ENCODE data around the gene ZNF628.
A peak's percentile ranks its signal among the peaks of the same experiment; 100 is the strongest.

Gene ZNF628

DNA sequence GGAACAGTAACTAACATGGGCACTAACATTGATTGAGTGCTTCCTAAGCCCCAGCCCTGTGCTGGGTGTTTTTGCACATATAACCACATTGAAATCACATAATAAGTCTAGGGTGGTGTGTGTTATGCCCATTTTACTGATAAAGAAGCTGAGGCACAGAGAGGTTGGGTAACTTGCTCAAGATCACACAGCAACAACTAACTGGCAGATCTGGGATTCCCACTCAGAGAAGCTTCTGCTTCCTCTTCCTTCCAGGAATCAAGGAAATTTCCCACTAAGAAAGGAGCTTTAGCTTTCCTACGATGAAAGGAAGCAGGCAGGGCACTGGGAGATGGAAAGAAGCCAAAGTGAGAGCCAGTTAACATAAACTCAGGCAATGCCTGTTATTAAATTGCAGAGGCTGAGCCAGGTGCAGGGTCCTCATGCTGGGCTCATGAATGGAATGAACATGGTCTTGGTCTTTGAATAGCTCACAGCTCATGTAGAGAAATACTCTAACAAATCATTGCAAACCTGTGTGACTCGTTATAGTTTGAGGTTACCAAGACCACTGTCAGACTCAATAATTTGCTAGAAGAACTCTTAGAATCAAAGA, 21.9 kb downstream of the ZNF628 start:
- in situ Hi-C loops (cut with MboI; ENCODE audit: low pct_unique_long_range_greater_than_20kb, low sequenced_read_pairs, unreplicated experiment): no loop called here
- TF ChIP-seq, protein P1, sequence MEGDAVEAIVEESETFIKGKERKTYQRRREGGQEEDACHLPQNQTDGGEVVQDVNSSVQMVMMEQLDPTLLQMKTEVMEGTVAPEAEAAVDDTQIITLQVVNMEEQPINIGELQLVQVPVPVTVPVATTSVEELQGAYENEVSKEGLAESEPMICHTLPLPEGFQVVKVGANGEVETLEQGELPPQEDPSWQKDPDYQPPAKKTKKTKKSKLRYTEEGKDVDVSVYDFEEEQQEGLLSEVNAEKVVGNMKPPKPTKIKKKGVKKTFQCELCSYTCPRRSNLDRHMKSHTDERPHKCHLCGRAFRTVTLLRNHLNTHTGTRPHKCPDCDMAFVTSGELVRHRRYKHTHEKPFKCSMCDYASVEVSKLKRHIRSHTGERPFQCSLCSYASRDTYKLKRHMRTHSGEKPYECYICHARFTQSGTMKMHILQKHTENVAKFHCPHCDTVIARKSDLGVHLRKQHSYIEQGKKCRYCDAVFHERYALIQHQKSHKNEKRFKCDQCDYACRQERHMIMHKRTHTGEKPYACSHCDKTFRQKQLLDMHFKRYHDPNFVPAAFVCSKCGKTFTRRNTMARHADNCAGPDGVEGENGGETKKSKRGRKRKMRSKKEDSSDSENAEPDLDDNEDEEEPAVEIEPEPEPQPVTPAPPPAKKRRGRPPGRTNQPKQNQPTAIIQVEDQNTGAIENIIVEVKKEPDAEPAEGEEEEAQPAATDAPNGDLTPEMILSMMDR (IDR thresholded peaks at IDR 0.05; ENCODE audit: extremely low read depth, insufficient read depth, missing control alignments): no peak
- no peak for DNase-seq (ENCODE audit: low spot score)

DNA sequence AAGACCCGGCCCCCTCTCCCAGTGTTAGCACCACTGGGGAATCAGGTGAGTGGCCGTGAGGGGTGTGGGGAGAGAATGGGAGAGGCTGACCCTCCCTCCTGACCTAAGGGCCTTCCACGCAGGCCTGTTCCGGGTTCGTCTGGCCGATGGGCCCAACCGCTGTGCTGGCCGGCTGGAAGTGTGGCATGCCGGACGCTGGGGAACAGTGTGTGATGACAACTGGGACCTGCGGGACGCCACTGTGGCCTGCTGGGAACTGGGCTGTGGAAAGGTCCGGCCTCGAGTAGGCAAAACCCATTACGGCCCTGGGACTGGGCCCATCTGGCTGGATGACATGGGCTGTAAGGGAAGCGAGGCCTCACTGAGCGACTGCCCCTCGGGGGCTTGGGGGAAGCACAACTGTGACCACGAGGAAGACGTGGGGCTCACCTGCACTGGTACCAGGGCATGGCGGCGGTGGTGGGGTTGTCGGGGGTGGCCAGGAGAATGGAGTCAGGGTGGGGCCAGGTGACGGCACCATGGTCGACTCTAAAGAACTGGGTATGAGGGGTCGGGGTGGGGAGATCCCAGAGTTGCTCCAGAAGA, 24.0 kb downstream of the ZNF628 start:
- in situ Hi-C loops (cut with MboI; ENCODE audit: low pct_unique_long_range_greater_than_20kb, low sequenced_read_pairs, unreplicated experiment): no loop called here
- TF ChIP-seq, protein P1 (IDR thresholded peaks at IDR 0.05; ENCODE audit: extremely low read depth, insufficient read depth, missing control alignments): no peak
- DNase-seq (ENCODE audit: low spot score): no peak

DNA sequence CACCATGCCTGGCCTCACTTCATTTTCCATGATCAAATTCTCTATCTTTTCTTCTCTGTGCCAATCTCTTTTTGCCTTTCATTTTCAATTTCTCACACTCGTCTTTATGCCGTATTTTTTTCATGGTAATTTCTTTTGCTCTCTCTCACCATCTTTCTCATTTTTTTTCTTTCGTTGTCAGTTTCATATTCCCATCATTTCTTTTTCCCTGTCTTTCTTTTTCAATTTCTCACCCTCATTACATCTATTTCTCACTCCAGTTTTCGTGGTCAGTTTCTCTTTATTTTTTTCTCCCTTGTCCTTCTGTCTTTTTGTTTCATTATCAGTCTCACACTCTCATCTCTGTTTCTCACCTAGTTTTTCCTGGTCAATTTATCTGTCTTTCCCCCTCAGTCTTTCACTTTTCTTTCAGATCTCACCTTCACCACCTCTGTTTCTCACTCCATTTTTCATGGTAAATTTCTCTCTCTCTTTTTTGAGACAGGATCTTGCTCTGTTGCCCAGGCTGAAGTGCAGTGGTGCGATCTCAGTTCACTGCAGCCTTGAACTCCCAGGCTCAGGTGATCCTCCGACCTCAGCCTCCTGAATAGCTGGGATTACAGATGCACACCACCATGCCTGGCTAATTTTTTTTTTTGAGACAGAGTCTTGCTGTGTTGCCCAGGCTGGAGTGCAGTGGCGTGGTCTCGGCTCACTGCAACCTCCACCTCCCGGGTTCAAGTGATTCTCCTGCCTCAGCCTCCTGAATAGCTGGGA, 26.0 kb downstream of the ZNF628 start:
- in situ Hi-C loops (cut with MboI; ENCODE audit: low pct_unique_long_range_greater_than_20kb, low sequenced_read_pairs, unreplicated experiment): no loop called here
- no peak for DNase-seq (ENCODE audit: low spot score)

DNA sequence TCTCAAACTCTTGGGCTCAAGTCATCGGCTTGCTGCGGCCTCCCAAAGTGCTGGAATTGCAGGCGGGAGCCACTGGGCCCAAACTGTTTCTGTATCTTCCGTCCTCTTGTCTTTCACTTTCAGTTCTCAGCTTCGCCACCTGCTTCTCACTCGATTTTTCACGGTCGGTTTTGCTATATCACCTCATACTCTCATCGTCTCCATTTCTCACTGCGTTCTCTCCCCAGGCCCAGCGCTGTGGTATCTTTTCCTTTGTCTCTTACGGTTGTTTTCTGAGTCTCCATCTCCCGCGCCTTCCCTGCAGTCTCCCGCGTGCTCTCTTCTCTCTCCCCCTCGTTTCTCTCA, 26.7 kb downstream of the ZNF628 start:
- DNase-seq (ENCODE audit: low spot score): no peak
- TF ChIP-seq, protein P1 (IDR thresholded peaks at IDR 0.05; ENCODE audit: extremely low read depth, insufficient read depth, missing control alignments): no peak
- in situ Hi-C loops (cut with MboI; ENCODE audit: low pct_unique_long_range_greater_than_20kb, low sequenced_read_pairs, unreplicated experiment): no loop called here

More for the DNA sequence above, 26.0 kb downstream of the ZNF628 start:
- TF ChIP-seq, protein P1 (IDR thresholded peaks at IDR 0.05; ENCODE audit: extremely low read depth, insufficient read depth, missing control alignments): no peak

DNA sequence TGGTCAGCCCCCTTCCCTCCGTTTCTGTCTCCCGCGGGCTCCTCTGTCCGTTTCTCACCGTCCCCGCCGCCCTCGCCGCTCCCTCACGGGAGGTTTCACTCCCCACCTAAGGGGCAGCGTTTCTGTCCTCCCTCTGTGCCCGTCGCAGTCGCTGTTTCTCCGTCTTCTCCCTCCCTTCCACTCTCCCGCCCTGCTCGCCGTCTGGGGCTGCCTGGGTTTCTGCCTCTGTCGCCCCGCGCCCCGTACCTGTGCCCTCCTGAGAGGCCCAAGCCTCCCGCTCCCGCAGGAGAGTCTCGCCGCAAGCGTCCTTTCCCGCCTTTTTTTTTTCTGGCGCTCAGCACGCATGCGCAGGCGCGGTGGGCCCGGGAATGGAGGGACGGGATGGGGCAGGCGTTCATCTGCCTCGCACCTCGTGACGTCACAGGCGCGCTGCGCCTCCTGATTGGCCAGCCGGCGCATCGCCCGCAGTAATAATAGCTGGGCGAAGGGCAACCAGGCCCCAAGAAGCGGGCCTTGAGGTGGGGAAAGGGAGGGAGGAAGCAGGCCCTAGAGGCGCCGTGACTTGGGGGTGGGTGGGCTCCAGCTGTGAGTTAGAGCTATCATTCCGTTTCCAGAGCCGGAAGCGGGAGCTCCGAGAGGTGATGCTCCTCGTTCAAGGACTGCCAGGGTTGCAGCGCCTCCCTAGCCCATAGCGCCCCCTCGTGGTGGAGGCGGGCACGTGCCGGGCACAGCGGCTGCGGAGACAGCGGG, 27.3 kb downstream of the ZNF628 start:
- TF ChIP-seq, protein P1 (IDR thresholded peaks at IDR 0.05; ENCODE audit: extremely low read depth, insufficient read depth, missing control alignments): peak; percentile 99
- in situ Hi-C loops (cut with MboI; ENCODE audit: low pct_unique_long_range_greater_than_20kb, low sequenced_read_pairs, unreplicated experiment): no loop called here
- peak; percentile 99 for DNase-seq (ENCODE audit: low spot score)

DNA sequence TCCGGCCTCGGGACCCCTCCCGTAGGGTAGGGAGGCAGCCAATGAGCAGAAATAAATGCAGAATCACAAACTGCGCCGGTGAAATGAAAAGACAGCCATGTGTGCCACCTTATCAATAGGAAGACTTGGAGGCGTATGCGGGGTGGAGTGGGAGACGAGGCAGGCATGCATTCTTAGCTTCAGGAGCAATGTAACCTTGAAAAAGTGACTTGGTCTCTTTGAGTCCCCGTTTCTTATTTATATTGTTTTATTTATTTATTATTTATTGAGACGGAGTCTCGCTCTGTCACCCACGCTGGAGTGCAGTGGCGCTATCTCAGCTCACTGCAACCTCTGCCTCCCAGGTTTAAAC, 27.8 kb downstream of the ZNF628 start:
- TF ChIP-seq, protein P1 (IDR thresholded peaks at IDR 0.05; ENCODE audit: extremely low read depth, insufficient read depth, missing control alignments): no peak
- in situ Hi-C loops (cut with MboI; ENCODE audit: low pct_unique_long_range_greater_than_20kb, low sequenced_read_pairs, unreplicated experiment): no loop called here
- no peak for DNase-seq (ENCODE audit: low spot score)
